GM18502 (cell line): ENCODE results near the gene FOXP4.

ENCODE experiments used
- ATAC-seq: cut with Tn5 transposase; IDR thresholded peaks from one replicate; pipeline ENCODE4 v1.9.1; 2021; ENCODE audit warnings: mild to moderate bottlenecking; ENCODE audit not compliant: unreplicated experiment, poor library complexity

FOXP4 gene

GRCh38 chr6:41519745-41520699 is 26.2 kb upstream of the FOXP4 start:
- ATAC-seq = no peak

GRCh38 chr6:41522780-41523548 is 23.2 kb upstream of the FOXP4 start:
- no peak for ATAC-seq

DNA sequence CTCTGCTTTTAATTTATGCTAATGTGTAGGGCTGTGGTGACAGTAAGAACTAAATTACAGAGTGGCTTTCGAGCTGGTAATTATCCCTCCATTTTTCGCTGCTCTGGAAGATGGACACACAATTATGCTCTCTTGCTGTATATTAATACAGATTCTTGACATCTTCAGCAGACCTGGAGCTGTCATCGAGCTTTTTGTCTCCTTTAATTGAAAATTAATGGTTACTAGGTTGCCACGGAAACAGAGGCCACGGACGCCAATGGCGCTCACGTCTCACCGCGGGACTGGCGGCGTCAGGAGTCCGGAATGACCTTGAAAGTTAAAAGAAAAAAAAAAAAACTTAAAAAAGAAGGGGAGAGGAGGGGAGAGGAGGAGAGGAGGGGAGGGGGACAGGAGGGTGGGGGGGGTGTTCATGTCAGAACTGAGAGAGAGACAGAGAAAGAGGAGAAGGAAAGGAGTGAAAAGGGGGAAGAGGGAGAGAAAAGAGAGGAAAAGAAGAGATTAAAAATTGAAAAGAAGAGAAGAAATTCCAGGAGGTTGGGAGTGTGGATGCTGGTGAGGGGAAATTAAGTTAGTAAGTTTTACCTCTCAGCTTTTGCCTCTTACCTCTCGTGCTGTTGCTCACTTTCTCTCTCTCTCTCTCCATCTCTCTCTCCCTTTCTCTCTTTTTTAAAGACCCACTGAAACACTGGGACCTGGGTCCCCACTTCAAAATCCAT is 22.1 kb upstream of the FOXP4 start:
- no peak for ATAC-seq

GRCh38 chr6:41524634-41525011 is 21.6 kb upstream of the FOXP4 start:
- ATAC-seq = no peak

GRCh38 chr6:41527721-41528408 is 18.3 kb upstream of the FOXP4 start:
- ATAC-seq = no peak

DNA sequence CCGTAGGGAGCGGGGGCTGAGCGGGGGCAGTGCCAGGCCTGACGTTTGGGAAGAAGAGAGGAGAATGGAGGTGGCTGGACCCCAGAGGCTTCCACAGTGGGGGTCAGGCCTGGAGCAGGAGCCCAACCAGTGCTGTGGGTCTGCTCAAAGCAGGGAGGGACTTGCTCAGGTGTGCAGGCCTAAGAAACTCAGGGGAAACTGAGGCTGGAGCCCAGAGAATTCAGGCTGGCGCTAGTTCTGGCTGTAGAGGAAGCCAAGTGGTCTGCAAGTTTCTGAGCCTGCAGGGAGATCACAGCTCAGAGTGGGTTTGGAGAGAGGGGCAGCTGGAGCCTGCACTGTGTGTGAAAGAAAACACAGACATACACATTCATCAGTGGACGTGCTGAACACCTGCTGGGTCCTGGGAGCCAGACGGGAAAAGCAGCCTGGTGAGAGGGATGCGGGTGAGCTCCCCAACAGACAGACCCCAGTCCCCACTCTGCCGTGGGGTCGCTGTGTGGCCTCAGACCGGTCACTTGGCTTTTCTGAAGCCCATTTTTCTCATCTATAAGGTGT is 17.7 kb upstream of the FOXP4 start:
- ATAC-seq = no peak

- ATAC-seq = no peak
Measured at GRCh38 chr6:41529049-41529448, 17.1 kb upstream of the FOXP4 start.

- no peak for ATAC-seq
Measured at GRCh38 chr6:41529970-41530369, 16.2 kb upstream of the FOXP4 start.

GRCh38 chr6:41530476-41530875 is 15.7 kb upstream of the FOXP4 start:
- no peak for ATAC-seq

- ATAC-seq = no peak
Measured at GRCh38 chr6:41531016-41531415, 15.2 kb upstream of the FOXP4 start.

DNA sequence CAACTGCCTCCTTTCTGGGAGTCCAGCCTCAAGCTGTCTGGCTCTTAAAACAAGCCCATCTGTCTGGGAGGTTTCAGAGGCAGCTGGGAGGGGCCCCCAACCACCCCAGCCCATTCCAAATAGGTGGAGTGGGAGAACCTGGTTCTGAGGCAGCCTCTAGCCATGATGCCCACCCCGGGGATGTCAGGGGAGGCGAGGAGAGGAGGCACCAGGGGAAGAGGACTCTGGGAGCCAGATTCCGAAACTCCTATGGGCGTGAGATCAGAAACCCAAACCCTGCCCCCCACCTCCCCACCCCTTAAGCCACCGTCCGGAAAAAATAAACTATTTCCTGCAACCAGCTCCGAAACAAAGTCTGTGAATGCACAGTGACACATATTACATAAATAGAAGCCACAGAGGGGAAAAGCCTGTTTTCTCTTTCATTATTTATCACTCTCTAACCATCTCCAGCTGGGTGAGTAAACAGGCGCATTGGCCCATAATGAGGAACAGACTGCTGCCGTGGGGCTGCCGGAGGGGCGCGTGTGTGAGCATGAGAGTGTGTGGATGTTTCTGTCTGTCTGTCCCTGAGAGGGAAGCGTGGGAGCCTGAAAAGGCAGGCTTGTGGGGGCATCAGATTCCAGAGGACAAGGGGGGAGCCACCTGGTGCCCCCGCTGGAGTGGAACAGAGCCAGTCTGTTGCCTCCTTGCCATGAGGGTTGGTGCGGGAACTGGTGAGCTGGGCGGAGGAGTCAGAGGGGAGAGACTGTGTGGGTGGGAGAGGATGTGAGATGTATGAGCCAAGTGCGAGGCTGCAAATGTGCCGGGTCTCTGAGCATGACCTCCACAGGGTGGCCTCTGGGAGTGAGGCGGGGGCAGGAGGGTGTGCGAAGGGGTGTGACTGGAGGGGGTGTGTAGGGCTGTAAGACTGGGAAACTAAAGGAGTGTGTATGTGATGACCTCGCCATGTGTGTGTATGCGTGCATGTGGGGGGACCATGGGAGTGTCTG is 14.3 kb upstream of the FOXP4 start:
- ATAC-seq = peak; percentile 87

GRCh38 chr6:41535766-41536165 is 10.4 kb upstream of the FOXP4 start:
- no peak for ATAC-seq

GRCh38 chr6:41536795-41537758 is 9.1 kb upstream of the FOXP4 start:
- no peak for ATAC-seq

- no peak for ATAC-seq
Measured at GRCh38 chr6:41538556-41539182, 7.5 kb upstream of the FOXP4 start.

GRCh38 chr6:41539204-41539603 is 7.0 kb upstream of the FOXP4 start:
- no peak for ATAC-seq

- ATAC-seq = no peak
Measured at GRCh38 chr6:41541364-41541763, 4.8 kb upstream of the FOXP4 start.

- no peak for ATAC-seq
Measured at GRCh38 chr6:41543087-41543486, 3.1 kb upstream of the FOXP4 start.
